ENCODE results near the gene ADGRG1. TPM values are rescaled to one million over a fixed set of nuclear protein-coding genes. Genes with fewer than 3 reads are reported as not detected.

ADGRG1 gene
- 10 to 100 TPM in 1 of 4 donors, 1 to 10 TPM in 3; 6.5 to 87.0 (median 7.8) TPM for total RNA-seq

DNA sequence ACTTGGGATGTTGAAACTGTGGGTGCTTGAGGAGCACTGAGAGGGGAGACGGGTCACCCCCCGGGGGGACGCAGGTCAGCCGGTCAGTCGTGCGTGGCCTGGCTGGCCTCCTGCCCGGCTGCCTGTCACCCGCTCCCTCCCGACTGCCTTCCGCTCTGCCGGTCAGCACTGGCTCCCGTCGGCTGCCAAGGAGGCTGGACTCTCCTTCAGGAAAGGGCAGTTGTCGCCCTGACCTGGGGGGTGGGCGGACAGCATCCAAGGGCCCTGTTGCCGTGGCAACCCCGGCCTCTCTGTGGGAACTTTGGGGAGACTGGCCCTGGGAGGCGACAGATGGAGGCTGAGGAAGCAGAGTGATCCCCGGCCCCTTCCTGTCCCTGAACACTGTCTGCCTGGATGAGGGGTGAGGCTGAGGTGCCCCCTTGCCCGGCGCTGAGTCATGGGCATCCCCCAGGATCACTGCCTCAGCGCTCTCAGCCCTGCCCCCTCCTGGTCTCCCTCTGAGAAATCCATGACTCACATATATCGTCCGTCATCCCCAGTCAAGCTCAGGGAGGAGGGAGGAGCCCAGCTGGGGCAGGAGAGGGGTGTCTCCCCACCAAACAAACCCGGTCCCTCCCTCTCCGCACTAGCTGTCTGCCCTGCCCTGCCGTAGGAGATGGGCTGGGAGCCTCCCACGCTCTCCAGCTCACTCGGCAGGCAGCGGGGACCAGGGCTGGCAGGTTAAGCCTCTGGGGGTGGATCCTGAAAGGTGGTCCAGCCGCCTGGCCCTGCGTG is at the start of gene ADGRG1:
TSS of gene ADGRG1 (plus strand) at position 623 of the 774 bp plus-strand sequence. CDS start 21,658 bp downstream, outside the sequence.
- peaks cover 5 to 14% of the 10 kb centered on the region in 2 donors for H3K4me1 ChIP-seq
- H3K4me3 ChIP-seq, result peak within 1 kb of the TSS; percentile 14 to 28
- H3K36me3 ChIP-seq, result no peaks in the 10 kb centered on the region
- TF ChIP-seq POLR2A (IDR thresholded peaks at IDR 0.05), result peak; percentile 68 to 70
- TF ChIP-seq, protein P1, sequence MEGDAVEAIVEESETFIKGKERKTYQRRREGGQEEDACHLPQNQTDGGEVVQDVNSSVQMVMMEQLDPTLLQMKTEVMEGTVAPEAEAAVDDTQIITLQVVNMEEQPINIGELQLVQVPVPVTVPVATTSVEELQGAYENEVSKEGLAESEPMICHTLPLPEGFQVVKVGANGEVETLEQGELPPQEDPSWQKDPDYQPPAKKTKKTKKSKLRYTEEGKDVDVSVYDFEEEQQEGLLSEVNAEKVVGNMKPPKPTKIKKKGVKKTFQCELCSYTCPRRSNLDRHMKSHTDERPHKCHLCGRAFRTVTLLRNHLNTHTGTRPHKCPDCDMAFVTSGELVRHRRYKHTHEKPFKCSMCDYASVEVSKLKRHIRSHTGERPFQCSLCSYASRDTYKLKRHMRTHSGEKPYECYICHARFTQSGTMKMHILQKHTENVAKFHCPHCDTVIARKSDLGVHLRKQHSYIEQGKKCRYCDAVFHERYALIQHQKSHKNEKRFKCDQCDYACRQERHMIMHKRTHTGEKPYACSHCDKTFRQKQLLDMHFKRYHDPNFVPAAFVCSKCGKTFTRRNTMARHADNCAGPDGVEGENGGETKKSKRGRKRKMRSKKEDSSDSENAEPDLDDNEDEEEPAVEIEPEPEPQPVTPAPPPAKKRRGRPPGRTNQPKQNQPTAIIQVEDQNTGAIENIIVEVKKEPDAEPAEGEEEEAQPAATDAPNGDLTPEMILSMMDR (IDR thresholded peaks at IDR 0.05), result peak in 2 of 4 experiments; percentile 12 to 13
- DNase-seq, result peak; percentile 78 to 92
- no peaks in the 10 kb centered on the region for H3K9me3 ChIP-seq
- intact Hi-C loops (cut with DNase I; ENCODE audit: low total_unique reads), result no loop called here
- H3K27ac ChIP-seq, result peak within 1 kb of the TSS; percentile 79 to 83
- H3K27me3 ChIP-seq, result no peaks in the 10 kb centered on the region

DNA sequence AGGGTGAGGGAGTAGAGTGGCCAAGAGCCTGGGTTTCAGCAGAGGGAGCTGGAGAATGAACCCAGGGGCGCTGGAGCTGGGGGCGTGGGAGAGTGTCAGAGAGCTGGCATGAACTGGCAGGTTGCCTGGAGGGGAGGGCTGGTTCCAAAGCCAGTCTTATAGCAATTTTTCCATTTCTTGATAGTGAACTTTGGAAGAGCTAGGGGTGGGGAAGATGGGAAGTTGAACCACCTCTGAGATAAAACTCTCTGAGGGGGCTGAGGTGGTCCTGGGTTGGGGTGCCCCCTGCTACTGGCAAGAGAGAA is 49.1 kb upstream of the ADGRG1 start:
- intact Hi-C loops (cut with DNase I; ENCODE audit: low total_unique reads), result no loop called here
- Histone ChIP-seq H3K27me3 (no peaks in the 10 kb centered on the region), H3K27ac (no peak overlapping the region), H3K4me1 (no peaks in the 10 kb centered on the region), H3K36me3 (no peaks in the 10 kb centered on the region), H3K9me3 (no peaks in the 10 kb centered on the region), H3K4me3 (no peak overlapping the region)
- DNase-seq, result no peak
- TF ChIP-seq POLR2A (IDR thresholded peaks at IDR 0.05), result no peak
- TF ChIP-seq, protein P1 (IDR thresholded peaks at IDR 0.05), result no peak

DNA sequence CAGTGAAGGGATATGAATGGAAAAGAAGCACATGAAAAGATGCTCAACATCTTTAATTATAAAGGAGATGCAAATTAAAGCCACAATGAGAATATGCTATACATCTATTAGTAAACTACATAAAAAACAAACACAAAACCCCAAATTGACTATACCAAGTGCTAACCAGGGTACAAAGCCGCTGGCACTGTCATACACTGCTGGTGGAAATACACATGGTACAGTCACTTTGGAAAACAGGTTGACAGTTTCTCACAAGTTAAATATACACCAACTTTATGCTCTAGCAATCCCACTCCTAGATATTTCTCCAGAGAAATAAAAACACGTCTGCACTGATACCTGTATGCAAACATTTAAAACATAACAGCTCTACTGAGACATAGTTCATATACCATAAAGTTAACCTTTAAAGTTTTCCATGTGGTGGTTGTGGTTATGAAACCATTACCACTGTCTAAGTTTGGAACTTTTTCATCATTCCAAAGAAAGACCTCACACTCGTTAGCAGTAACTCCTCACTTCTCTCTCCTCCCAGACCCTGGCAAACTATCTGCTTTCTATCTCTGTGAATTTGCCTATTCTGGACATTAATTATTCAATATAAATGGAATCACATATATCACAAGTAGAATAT is 43.3 kb upstream of the ADGRG1 start:
- H3K27ac ChIP-seq, result no peak overlapping the region
- DNase-seq, result no peak
- intact Hi-C loops (cut with DNase I; ENCODE audit: low total_unique reads), result no loop called here
- H3K36me3 ChIP-seq, result no peaks in the 10 kb centered on the region
- no peaks in the 10 kb centered on the region for H3K4me1 ChIP-seq
- H3K27me3 ChIP-seq, result no peaks in the 10 kb centered on the region
- no peak overlapping the region for H3K4me3 ChIP-seq
- no peak for TF ChIP-seq POLR2A (IDR thresholded peaks at IDR 0.05)
- H3K9me3 ChIP-seq, result no peaks in the 10 kb centered on the region

DNA sequence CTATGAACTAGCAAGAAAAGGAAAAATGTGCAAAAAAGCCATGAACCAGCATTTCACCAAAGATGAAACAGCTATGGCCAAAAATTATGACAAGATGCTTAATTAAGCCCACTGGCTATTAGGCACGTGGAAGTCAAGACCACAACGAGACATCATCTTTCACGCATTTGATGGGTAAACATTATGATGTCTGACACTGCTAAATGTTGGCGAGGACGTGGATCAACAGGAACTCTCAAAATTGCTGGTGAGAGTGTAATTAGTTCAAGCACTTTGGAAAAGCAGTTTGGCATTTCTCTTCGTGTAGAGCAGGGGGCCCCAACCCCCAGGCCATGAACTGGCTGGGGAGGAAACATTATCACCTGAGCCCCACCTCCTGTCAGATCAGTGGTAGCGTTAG is 39.6 kb upstream of the ADGRG1 start:
- Histone ChIP-seq H3K9me3 (no peaks in the 10 kb centered on the region), H3K36me3 (no peaks in the 10 kb centered on the region), H3K27me3 (no peaks in the 10 kb centered on the region), H3K27ac (no peak overlapping the region), H3K4me3 (no peak overlapping the region), H3K4me1 (no peaks in the 10 kb centered on the region)
- intact Hi-C loops (cut with DNase I; ENCODE audit: low total_unique reads), result no loop called here
- no peak for TF ChIP-seq POLR2A (IDR thresholded peaks at IDR 0.05)
- TF ChIP-seq, protein P1 (IDR thresholded peaks at IDR 0.05), result no peak
- no peak for DNase-seq

DNA sequence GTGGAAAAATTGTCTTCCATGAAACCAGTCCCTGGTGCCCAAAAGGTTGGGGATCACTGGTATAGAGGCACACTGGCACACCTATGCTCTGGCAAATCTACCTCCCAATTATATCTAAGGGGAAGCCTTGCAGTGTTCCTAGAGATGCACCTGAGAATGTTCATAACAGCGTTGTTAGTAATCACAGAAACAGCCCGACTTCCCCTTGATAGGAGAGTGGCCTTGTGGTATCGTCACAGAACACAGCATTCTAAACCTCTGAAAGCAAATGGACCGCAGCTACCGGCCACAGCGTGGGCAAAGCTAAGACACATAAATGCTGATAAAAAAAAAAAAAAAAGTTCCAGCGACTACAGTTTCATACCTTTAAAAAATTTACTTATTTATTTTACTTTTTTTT is 39.1 kb upstream of the ADGRG1 start:
- H3K4me3 ChIP-seq, result no peak overlapping the region
- intact Hi-C loops (cut with DNase I; ENCODE audit: low total_unique reads), result no loop called here
- DNase-seq, result no peak
- no peak overlapping the region for H3K27ac ChIP-seq
- no peaks in the 10 kb centered on the region for H3K36me3 ChIP-seq
- H3K27me3 ChIP-seq, result no peaks in the 10 kb centered on the region
- H3K4me1 ChIP-seq, result no peaks in the 10 kb centered on the region
- no peak for TF ChIP-seq POLR2A (IDR thresholded peaks at IDR 0.05)
- TF ChIP-seq, protein P1 (IDR thresholded peaks at IDR 0.05), result no peak
- no peaks in the 10 kb centered on the region for H3K9me3 ChIP-seq

Data from uterus (tissue), 4 donors.